ENCODE results near the gene NTRK3.

DNA sequence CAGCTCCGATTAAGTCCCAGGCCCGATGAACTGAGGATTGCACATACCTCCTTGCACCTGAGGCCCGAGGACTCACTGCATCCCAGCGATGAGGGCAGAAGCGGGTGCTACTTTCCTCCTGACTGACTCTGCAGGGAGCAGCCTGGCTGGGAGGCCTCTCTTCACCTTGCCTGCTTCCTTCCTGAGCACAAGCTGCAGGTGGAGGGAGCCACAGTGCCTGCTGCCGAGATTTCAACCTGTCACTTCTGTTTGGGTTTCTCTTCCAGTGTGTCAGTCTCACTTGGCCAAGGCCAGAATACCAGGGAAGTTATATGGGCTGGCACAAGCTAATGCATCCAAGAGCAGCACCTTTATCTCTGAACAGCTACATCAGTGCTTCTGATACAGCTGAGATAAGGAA, 185.4 kb downstream of the NTRK3 start:
- TF ChIP-seq CTCF (IDR thresholded peaks at IDR 0.05) = no peak
- no peak for TF ChIP-seq POLR2A (IDR thresholded peaks at IDR 0.05)
- no peak for TF ChIP-seq POLR2AphosphoS5 (IDR thresholded peaks at IDR 0.05)
- no peak for TF ChIP-seq EP300 (IDR thresholded peaks at IDR 0.05)

Data from upper lobe of left lung (tissue), 4 donors.